Fibroblast of lung (primary cell): Measurements from ENCODE around the gene SMAD4.

Source experiments
- CTCF ChIP-seq, 2 donors: IDR thresholded peaks in 1 of 2; conservative IDR thresholded peaks in 1 of 2; 1 replicate in 1 of 2; 2 replicates in 1 of 2; pipeline ENCODE4 v1.5.1; 2011 to 2012; ENCODE audit warnings: low read length in 2 of 2, control low read depth in 1 of 2, inconsistent platforms in 1 of 2, low read depth in 1 of 2, mild to moderate bottlenecking in 1 of 2
- EZH2 ChIP-seq: IDR thresholded peaks from 2 replicates; pipeline ENCODE4 v1.5.1; 2012; ENCODE audit warnings: low read length, control low read depth, mild to moderate bottlenecking; ENCODE audit errors: missing control alignments

GRCh38 chr18:51107598-51108305 is 77.7 kb downstream of the SMAD4 start:
- TF ChIP-seq CTCF (conservative IDR thresholded peaks at IDR 0.05 in 1 of 2, IDR thresholded peaks at IDR 0.05 in 1 of 2; ENCODE audit: low read depth in 1 of 2, low read length in 2 of 2) = no peak
- no peak for TF ChIP-seq EZH2
